ENCODE data around the gene SSC5D.

Gene SSC5D

DNA sequence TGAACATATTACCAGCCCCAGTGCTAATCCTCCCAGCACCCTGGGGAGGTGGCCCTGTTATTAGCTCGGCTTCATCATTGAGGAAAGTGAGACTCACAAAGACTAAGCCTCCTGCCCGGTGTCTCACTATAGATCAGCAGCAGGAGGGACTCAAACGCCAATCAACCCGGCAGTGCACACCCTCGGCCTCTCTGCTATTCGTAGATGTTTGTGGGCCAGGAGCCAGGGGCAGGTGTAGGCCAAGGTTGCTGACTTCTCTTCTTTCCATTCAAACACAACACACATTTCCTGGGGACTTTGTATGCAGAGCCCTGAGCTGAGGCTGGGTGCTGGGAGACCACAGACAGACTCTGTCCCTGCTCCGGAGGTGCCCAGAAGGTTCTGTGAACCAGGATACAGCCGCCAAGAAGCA lies 66.5 kb downstream of the SSC5D start:
- no peak for DNase-seq (ENCODE audit: low spot score)

- no peak for DNase-seq (ENCODE audit: low spot score)
Observed at GRCh38 chr19:55559684-55560083, 71.4 kb downstream of the SSC5D start.

DNA sequence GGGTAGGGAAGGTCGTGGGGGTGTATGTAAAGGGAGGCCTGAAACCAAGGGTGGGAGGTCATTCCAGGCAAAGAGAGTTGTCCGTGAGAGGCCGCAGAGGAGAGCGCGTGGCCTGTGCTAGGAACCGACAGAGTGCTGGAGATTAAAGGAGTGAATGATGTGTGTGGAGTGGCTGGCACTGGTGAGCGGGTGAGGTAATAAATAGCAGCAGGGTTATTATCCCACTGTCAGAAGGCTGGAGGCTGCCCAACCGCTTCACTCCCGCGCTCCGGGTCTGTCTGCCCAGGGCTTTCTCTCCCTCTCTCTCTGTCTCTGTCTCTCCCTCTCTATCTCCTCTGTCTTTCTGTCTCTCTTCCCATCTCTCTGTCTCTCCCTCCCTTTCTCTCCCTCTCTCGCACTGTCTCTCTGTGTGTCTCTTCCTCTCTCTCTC lies 75.0 kb downstream of the SSC5D start:
- DNase-seq (ENCODE audit: low spot score) = no peak

- no peak for DNase-seq (ENCODE audit: low spot score)
Observed at GRCh38 chr19:55566823-55567222, 78.6 kb downstream of the SSC5D start.

- DNase-seq (ENCODE audit: low spot score) = no peak
Observed at GRCh38 chr19:55567708-55568328, 79.6 kb downstream of the SSC5D start.

Measured in CD4-positive, alpha-beta T cell treated with Interleukin-6 at 100 ng/mL for 8 hours (primary cell).